Measurements from ENCODE around the gene BIRC3. TPM values are rescaled to one million over a fixed set of nuclear protein-coding genes. Genes with fewer than 3 reads are reported as not detected.
A peak's percentile ranks its signal among the peaks of the same experiment; 100 is the strongest.

The BIRC3 gene
- total RNA-seq, 2 donors from 2014 or later, result 0.04 to 0.07 TPM

GRCh38 chr11:102357116-102357515, 39.8 kb downstream of the BIRC3 start:
- no peak overlapping the region for H3K4me3 Mint-ChIP-seq
- H3K27ac Mint-ChIP-seq, result no peak overlapping the region
- Histone ChIP-seq H3K4me1 (ENCODE audit: control insufficient read depth, insufficient read depth, low read length) (no peaks in the 10 kb centered on the region), H3K9me3 (ENCODE audit: control insufficient read depth, low read length) (peaks cover 40% of the 10 kb centered on the region), H3K9ac (ENCODE audit: extremely low read depth, low read length, poor library complexity, severe bottlenecking) (no peak overlapping the region), H3K36me3 (ENCODE audit: control insufficient read depth, insufficient read depth, low read length) (peaks cover 63% of the 10 kb centered on the region), H3K4me3 (ENCODE audit: low read length) (no peak overlapping the region), H3K27ac (ENCODE audit: low read depth, low read length) (no peak overlapping the region), H3K27me3 (ENCODE audit: control insufficient read depth, insufficient read depth, low read length, poor library complexity, severe bottlenecking) (no peaks in the 10 kb centered on the region)
- no peaks in the 10 kb centered on the region for H3K27me3 Mint-ChIP-seq (ENCODE audit: insufficient read depth)
- H3K9me3 Mint-ChIP-seq, result peaks cover 5% of the 10 kb centered on the region
- DNase-seq, result no peak
- TF ChIP-seq, protein P1, sequence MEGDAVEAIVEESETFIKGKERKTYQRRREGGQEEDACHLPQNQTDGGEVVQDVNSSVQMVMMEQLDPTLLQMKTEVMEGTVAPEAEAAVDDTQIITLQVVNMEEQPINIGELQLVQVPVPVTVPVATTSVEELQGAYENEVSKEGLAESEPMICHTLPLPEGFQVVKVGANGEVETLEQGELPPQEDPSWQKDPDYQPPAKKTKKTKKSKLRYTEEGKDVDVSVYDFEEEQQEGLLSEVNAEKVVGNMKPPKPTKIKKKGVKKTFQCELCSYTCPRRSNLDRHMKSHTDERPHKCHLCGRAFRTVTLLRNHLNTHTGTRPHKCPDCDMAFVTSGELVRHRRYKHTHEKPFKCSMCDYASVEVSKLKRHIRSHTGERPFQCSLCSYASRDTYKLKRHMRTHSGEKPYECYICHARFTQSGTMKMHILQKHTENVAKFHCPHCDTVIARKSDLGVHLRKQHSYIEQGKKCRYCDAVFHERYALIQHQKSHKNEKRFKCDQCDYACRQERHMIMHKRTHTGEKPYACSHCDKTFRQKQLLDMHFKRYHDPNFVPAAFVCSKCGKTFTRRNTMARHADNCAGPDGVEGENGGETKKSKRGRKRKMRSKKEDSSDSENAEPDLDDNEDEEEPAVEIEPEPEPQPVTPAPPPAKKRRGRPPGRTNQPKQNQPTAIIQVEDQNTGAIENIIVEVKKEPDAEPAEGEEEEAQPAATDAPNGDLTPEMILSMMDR (conservative IDR thresholded peaks at IDR 0.05), result no peak
- H3K4me1 Mint-ChIP-seq, result no peaks in the 10 kb centered on the region
- peaks cover 71% of the 10 kb centered on the region for H3K36me3 Mint-ChIP-seq (ENCODE audit: low read depth)

- no peak overlapping the region for H3K4me3 Mint-ChIP-seq
Measured at GRCh38 chr11:102359372-102359771, 42.1 kb downstream of the BIRC3 start.

DNA sequence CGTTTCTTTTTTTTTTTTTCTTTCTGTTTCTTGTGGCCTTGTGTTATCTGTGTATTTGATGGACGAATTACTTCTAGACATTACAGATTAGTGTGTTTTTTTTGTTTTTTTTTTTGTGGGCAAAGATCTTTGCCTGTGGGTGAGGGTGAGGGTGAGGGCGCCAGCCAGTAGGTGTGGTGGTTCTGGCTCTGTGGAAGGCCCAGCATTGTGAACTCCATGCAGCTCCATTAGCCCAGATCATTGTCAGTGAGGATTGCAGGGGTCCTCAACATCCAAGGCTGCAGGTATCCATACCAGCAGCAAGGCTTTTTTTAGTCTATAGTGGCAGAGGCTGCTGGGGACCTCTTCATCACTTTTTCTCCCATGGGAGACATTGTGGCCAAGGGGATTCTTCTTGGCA, 43.4 kb downstream of the BIRC3 start:
- no peak for DNase-seq
- H3K4me3 Mint-ChIP-seq, result no peak overlapping the region
- H3K27ac Mint-ChIP-seq, result no peak overlapping the region
- peaks cover 6% of the 10 kb centered on the region for H3K4me1 Mint-ChIP-seq
- no peak overlapping the region for H3K27ac ChIP-seq (ENCODE audit: low read depth, low read length)
- H3K9me3 Mint-ChIP-seq, result peaks cover under 1% of the 10 kb centered on the region
- WGBS, 2 experiments (ENCODE audit: insufficient coverage in 1 of 2, insufficient read length in 1 of 2), result 90% methylated on average over 3 of the region's 3 CpGs; no CpG with 5 or more reads in 1 of the 2 experiments
- peaks cover 27% of the 10 kb centered on the region for H3K9me3 ChIP-seq (ENCODE audit: control insufficient read depth, low read length)
- no peak overlapping the region for H3K4me3 ChIP-seq (ENCODE audit: low read length)
- TF ChIP-seq, protein P1 (conservative IDR thresholded peaks at IDR 0.05), result no peak
- peaks cover 71% of the 10 kb centered on the region for H3K36me3 Mint-ChIP-seq (ENCODE audit: low read depth)
- no peak overlapping the region for H3K9ac ChIP-seq (ENCODE audit: extremely low read depth, low read length, poor library complexity, severe bottlenecking)
- no peaks in the 10 kb centered on the region for H3K27me3 Mint-ChIP-seq (ENCODE audit: insufficient read depth)
- H3K27me3 ChIP-seq (ENCODE audit: control insufficient read depth, insufficient read depth, low read length, poor library complexity, severe bottlenecking), result no peaks in the 10 kb centered on the region
- peaks cover 81% of the 10 kb centered on the region for H3K36me3 ChIP-seq (ENCODE audit: control insufficient read depth, insufficient read depth, low read length)
- no peaks in the 10 kb centered on the region for H3K4me1 ChIP-seq (ENCODE audit: control insufficient read depth, insufficient read depth, low read length)

More at GRCh38 chr11:102359372-102359771, 42.1 kb downstream of the BIRC3 start:
- no peaks in the 10 kb centered on the region for H3K4me1 ChIP-seq (ENCODE audit: control insufficient read depth, insufficient read depth, low read length)
- TF ChIP-seq, protein P1 (conservative IDR thresholded peaks at IDR 0.05), result no peak
- H3K27me3 ChIP-seq (ENCODE audit: control insufficient read depth, insufficient read depth, low read length, poor library complexity, severe bottlenecking), result no peaks in the 10 kb centered on the region
- WGBS, 2 experiments (ENCODE audit: insufficient coverage in 1 of 2, insufficient read length in 1 of 2), result 85 to 98% methylated on average over 3 of the region's 3 CpGs
- peaks cover 40% of the 10 kb centered on the region for H3K9me3 ChIP-seq (ENCODE audit: control insufficient read depth, low read length)
- DNase-seq, result no peak
- peak overlapping the region; percentile 25 for H3K4me3 ChIP-seq (ENCODE audit: low read length)
- no peak overlapping the region for H3K27ac ChIP-seq (ENCODE audit: low read depth, low read length)
- no peak overlapping the region for H3K9ac ChIP-seq (ENCODE audit: extremely low read depth, low read length, poor library complexity, severe bottlenecking)
- Mint-ChIP-seq H3K4me1 (no peaks in the 10 kb centered on the region), H3K27me3 (ENCODE audit: insufficient read depth) (no peaks in the 10 kb centered on the region), H3K27ac (no peak overlapping the region), H3K36me3 (ENCODE audit: low read depth) (peaks cover 71% of the 10 kb centered on the region), H3K9me3 (peaks cover 5% of the 10 kb centered on the region)
- peaks cover 76% of the 10 kb centered on the region for H3K36me3 ChIP-seq (ENCODE audit: control insufficient read depth, insufficient read depth, low read length)

Data from endodermal cell (in vitro differentiated cells).